ENCODE measurements around the gene ZFX. TPM values are rescaled to one million over a fixed set of nuclear protein-coding genes. Genes with fewer than 3 reads are reported as not detected.

The ZFX gene
- total and polyA plus RNA-seq, 2 of the 8 experiments (the other 6 are each of a cell fraction or from before 2014, with no cell fraction given) = 2.8 to 22.0 TPM

- TF ChIP-seq RFX5 (IDR thresholded peaks at IDR 0.05; ENCODE audit: borderline replicate concordance, low read depth, low read length) (no peak), POU5F1 (IDR thresholded peaks at IDR 0.05; ENCODE audit: low read depth, low read length) (no peak), GABPA (IDR thresholded peaks at IDR 0.05; ENCODE audit: borderline replicate concordance, insufficient read depth, low read length) (no peak)
- ChIA-PET POLR2A (ENCODE audit: partially characterized antibody) (no interaction called here), CTCF (ENCODE audit: partially characterized antibody) (interaction anchor here (0.6 to 3.3 kb wide), 7 partner anchors 21 to 287 kb away, joined by 3 to 13 read pairs (median 4); no protein-coding TSS in a partner anchor)
Observed at GRCh38 chrX:24260842-24261550, 111.5 kb downstream of the ZFX start.

More at GRCh38 chrX:24260842-24261550, 111.5 kb downstream of the ZFX start:
- H3K14ac ChIP-seq (ENCODE audit: insufficient read length) = no peak overlapping the region
- no peak overlapping the region for H3K4me3 ChIP-seq (ENCODE audit: extremely low read depth in 1 of 4, insufficient read depth in 2 of 4, low read depth in 3 of 4, low read length in 4 of 4)
- FAIRE-seq (no peak), DNase-seq (ENCODE audit: low read depth in 1 of 2, low spot score in 2 of 2) (no peak)
- no peak overlapping the region for H2BK20ac ChIP-seq (ENCODE audit: low read length)
- no peaks in the 10 kb centered on the region for H3K9me3 ChIP-seq (ENCODE audit: insufficient read depth in 2 of 2, low read depth in 1 of 2, low read length in 1 of 2)
- H3K27me3 ChIP-seq (replicated peaks in 1 of 4; ENCODE audit: control insufficient read depth in 3 of 4, extremely low read depth in 1 of 4, insufficient read depth in 3 of 4, low read length in 3 of 4) = no peaks in the 10 kb centered on the region
- no peak overlapping the region for H3K18ac ChIP-seq (ENCODE audit: extremely low read depth, low read length)
- H2AFZ ChIP-seq (ENCODE audit: low read length) = no peak overlapping the region
- H3K79me1 ChIP-seq (ENCODE audit: low read depth, low read length) = no peaks in the 10 kb centered on the region
- no peak overlapping the region for H2BK12ac ChIP-seq (ENCODE audit: low read depth, low read length)
- no peak overlapping the region for H2BK5ac ChIP-seq (ENCODE audit: low read depth, low read length)
- no peaks in the 10 kb centered on the region for H3K4me1 ChIP-seq (replicated peaks in 1 of 4; ENCODE audit: control insufficient read depth in 3 of 4, insufficient read depth in 4 of 4, low read length in 3 of 4)
- H2BK120ac ChIP-seq (replicated peaks; ENCODE audit: low read depth, low read length) = no peak overlapping the region
- H3K9ac ChIP-seq (replicated peaks in 1 of 4; ENCODE audit: extremely low read depth in 1 of 4, low read depth in 3 of 4, low read length in 3 of 4) = no peak overlapping the region
- H3K4me2 ChIP-seq (ENCODE audit: insufficient read depth in 1 of 2, low read depth in 2 of 2, low read length in 2 of 2) = no peak overlapping the region
- no peak overlapping the region for H4K91ac ChIP-seq (replicated peaks; ENCODE audit: insufficient read length, low read length)
- H3K23me2 ChIP-seq (ENCODE audit: low read depth, low read length) = no peaks in the 10 kb centered on the region
- 89% methylated on average over 10 of the region's 10 CpGs; no CpG with 5 or more reads in 1 of the 2 experiments for WGBS, 2 experiments (ENCODE audit: extremely low coverage in 1 of 2, insufficient coverage in 1 of 2, insufficient read length in 1 of 2, insufficient replicate concordance in 2 of 2, low coverage in 1 of 2, low lambda C conversion rate in 2 of 2, missing lambda C conversion rate in 1 of 2)
- H4K20me1 ChIP-seq (replicated peaks in 1 of 2; ENCODE audit: control insufficient read depth in 1 of 2, insufficient read depth in 2 of 2, low read length in 2 of 2) = no peaks in the 10 kb centered on the region
- H3K36me3 ChIP-seq (ENCODE audit: control insufficient read depth in 2 of 4, insufficient read depth in 4 of 4, low read length in 3 of 4) = no peaks in the 10 kb centered on the region
- H3K79me2 ChIP-seq (ENCODE audit: control insufficient read depth in 1 of 2, insufficient read depth in 2 of 2, low read length in 2 of 2) = no peaks in the 10 kb centered on the region
- H4K5ac ChIP-seq (ENCODE audit: insufficient read length, low read depth, low read length) = no peak overlapping the region
- no peak overlapping the region for H4K8ac ChIP-seq (ENCODE audit: extremely low read depth, insufficient read depth, low read length)
- no peak overlapping the region for H3K23ac ChIP-seq (ENCODE audit: insufficient read length)
- H2BK15ac ChIP-seq (ENCODE audit: low read length) = no peak overlapping the region
- no peak overlapping the region for H3K27ac ChIP-seq (ENCODE audit: low read depth, low read length)
- no peak overlapping the region for H3K56ac ChIP-seq (replicated peaks; ENCODE audit: insufficient read length, low read depth, low read length)
- H2AK5ac ChIP-seq (ENCODE audit: low read depth, low read length) = no peak overlapping the region
- no peak overlapping the region for H3K4ac ChIP-seq (replicated peaks; ENCODE audit: insufficient read length, low read depth, low read length)

Data from H1 (cell line).